HepG2 (cell line): ENCODE results near the gene DLL3. TPM values are rescaled to one million over a fixed set of nuclear protein-coding genes. Genes with fewer than 3 reads are reported as not detected.

Experiments used
- AKAP8 ChIP-seq: sonication (generic); formaldehyde crosslinking; IDR thresholded peaks from 2 replicates; pipeline ENCODE4 v1.5.1; 2020; ENCODE audit warnings: mild to moderate bottlenecking, missing genetic modification reagents
- ATF6 ChIP-seq: sonication (generic); formaldehyde crosslinking; conservative IDR thresholded peaks from 2 replicates; pipeline ENCODE4 v1.4.0; 2020; ENCODE audit warnings: missing genetic modification reagents
- FOSL1 ChIP-seq: sonication (generic); formaldehyde crosslinking; IDR thresholded peaks from 2 replicates; pipeline ENCODE4 v1.9.0; 2021; ENCODE audit warnings: missing genetic modification reagents, borderline replicate concordance
- FOXA3 ChIP-seq: IDR thresholded peaks from 2 replicates; pipeline ENCODE4 v1.6.1; 2016; ENCODE audit warnings: missing genetic modification reagents, missing compliant biosample characterization
- FOXK1 ChIP-seq: sonication (generic); formaldehyde crosslinking; IDR thresholded peaks from 2 replicates; pipeline ENCODE4 v1.4.0; 2020; ENCODE audit warnings: low read depth, missing genetic modification reagents, borderline replicate concordance
- GPN1 ChIP-seq: sonication (generic); formaldehyde crosslinking; IDR thresholded peaks from 2 replicates; pipeline ENCODE4 v1.5.1; 2020; ENCODE audit warnings: missing genetic modification reagents, borderline replicate concordance
- JDP2 ChIP-seq: sonication (generic); formaldehyde crosslinking; IDR thresholded peaks from 2 replicates; pipeline ENCODE4 v1.8.1; 2022; ENCODE audit warnings: missing genetic modification reagents, borderline replicate concordance
- MED8 ChIP-seq: sonication (generic); formaldehyde crosslinking; IDR thresholded peaks from 2 replicates; pipeline ENCODE4 v1.8.1; 2023; ENCODE audit warnings: mild to moderate bottlenecking, missing genetic modification reagents; ENCODE audit not compliant: insufficient replicate concordance
- MEIS2 ChIP-seq: sonication (generic); formaldehyde crosslinking; IDR thresholded peaks from 2 replicates; pipeline ENCODE4 v1.9.0; 2021; ENCODE audit warnings: mild to moderate bottlenecking, missing genetic modification reagents
- PHF5A ChIP-seq: IDR thresholded peaks from one replicate; pipeline ENCODE4 v1.6.1; 2018; ENCODE audit warnings: low read depth, missing genetic modification reagents; ENCODE audit not compliant: unreplicated experiment
- RAD51 ChIP-seq: fragments of 450-650 bp; IDR thresholded peaks from 2 replicates; pipeline ENCODE4 v1.6.1; 2016; ENCODE audit warnings: borderline replicate concordance
- RBAK ChIP-seq: sonication (generic); formaldehyde crosslinking; IDR thresholded peaks from 2 replicates; pipeline ENCODE4 v1.5.1; 2020; ENCODE audit warnings: mild to moderate bottlenecking, missing genetic modification reagents
- RBM39 ChIP-seq: fragments of 200-400 bp; formaldehyde crosslinking; IDR thresholded peaks from one replicate; pipeline ENCODE4 v1.6.1; 2018; ENCODE audit warnings: antibody characterized with exemption, mild to moderate bottlenecking, low read depth, low read length; ENCODE audit not compliant: poor library complexity, severe bottlenecking
- RNF2 ChIP-seq: fragments of 450-650 bp; conservative IDR thresholded peaks from 2 replicates; pipeline ENCODE4 v1.6.1; 2016; ENCODE audit warnings: low read depth
- TBX2 ChIP-seq: sonication (generic); formaldehyde crosslinking; IDR thresholded peaks from 2 replicates; pipeline ENCODE4 v1.5.0; 2020; ENCODE audit warnings: missing genetic modification reagents, mild to moderate bottlenecking, borderline replicate concordance
- TIGD3 ChIP-seq: sonication (generic); formaldehyde crosslinking; IDR thresholded peaks from 2 replicates; pipeline ENCODE4 v1.5.1; 2020; ENCODE audit warnings: mild to moderate bottlenecking, missing genetic modification reagents, borderline replicate concordance
- TP53 ChIP-seq: sonication (generic); formaldehyde crosslinking; conservative IDR thresholded peaks from 2 replicates; pipeline ENCODE4 v1.4.0; 2020; ENCODE audit warnings: missing genetic modification reagents
- ZNF143 ChIP-seq: sonication (generic); formaldehyde crosslinking; IDR thresholded peaks from 2 replicates; pipeline ENCODE4 v1.4.0; 2020; ENCODE audit warnings: missing genetic modification reagents
- ZNF234 ChIP-seq: sonication (generic); formaldehyde crosslinking; conservative IDR thresholded peaks from 2 replicates; pipeline ENCODE4 v1.5.1; 2020; ENCODE audit warnings: mild to moderate bottlenecking, missing genetic modification reagents
- ZNF275 ChIP-seq: sonication (generic); formaldehyde crosslinking; IDR thresholded peaks from 2 replicates; pipeline ENCODE4 v1.8.0; 2022; ENCODE audit warnings: missing genetic modification reagents, mild to moderate bottlenecking, inconsistent platforms, borderline replicate concordance
- ZNF33A ChIP-seq: sonication (generic); formaldehyde crosslinking; IDR thresholded peaks from 2 replicates; pipeline ENCODE4 v1.5.1; 2020; ENCODE audit warnings: missing genetic modification reagents, mild to moderate bottlenecking, moderate library complexity, borderline replicate concordance
- ZNF589 ChIP-seq: sonication (generic); formaldehyde crosslinking; conservative IDR thresholded peaks from 2 replicates; pipeline ENCODE4 v1.8.0; 2022; ENCODE audit warnings: mild to moderate bottlenecking, moderate library complexity, missing genetic modification reagents
- ZNF605 ChIP-seq: sonication (generic); formaldehyde crosslinking; IDR thresholded peaks from 2 replicates; pipeline ENCODE4 v1.8.0; 2022; ENCODE audit warnings: mild to moderate bottlenecking, missing genetic modification reagents
- ZNF713 ChIP-seq: sonication (generic); formaldehyde crosslinking; IDR thresholded peaks from 2 replicates; pipeline ENCODE4 v1.4.0; 2020; ENCODE audit warnings: mild to moderate bottlenecking, missing genetic modification reagents
- polyA plus RNA-seq, 8 experiments: library from polyadenylated mRNA; depleted of rRNA in 3 of 8; stranded (reverse) in 7 of 8; unstranded in 1 of 8; fragments of >200 nt; fragmentation: Illumina TruSeq in 4 of 8; extraction: Trizol in 4 of 8; gene quantifications; 2 replicates each; pipeline versions ENCODE4 v1.2.1 to v1.2.3, GENCODE V29; 2011 to 2016; ENCODE audit warnings: low read depth in 4 of 8, missing spikeins in 1 of 8, mixed read lengths in 1 of 8; ENCODE audit not compliant: insufficient read depth in 1 of 8
- total RNA-seq, 5 experiments: library from RNA; depleted of rRNA; stranded (reverse); fragments of >200 nt; fragmentation: Illumina TruSeq; extraction: Trizol; gene quantifications; 2 replicates each; pipeline ENCODE4 v1.2.3, GENCODE V29; 2016; ENCODE audit warnings: low read depth in 1 of 5

Gene DLL3
- total and polyA plus RNA-seq, 2 of the 13 experiments (the other 11 are each of a cell fraction or from before 2014, with no cell fraction given), result 0.35 to 0.55 TPM

GRCh38 chr19:39532233-39533002 is 33.7 kb downstream of the DLL3 start, which contains the start of gene EID2B (continued):
- TF ChIP-seq ATF6 (CRISPR knock-in tag), result no peak
- TF ChIP-seq RAD51, result no peak
- no peak for TF ChIP-seq ZNF589 (CRISPR knock-in tag)
- TF ChIP-seq ZNF234 (CRISPR knock-in tag), result 0 out of 2 replicates have a peak, but pooled peaks have one; percentile 44
- TF ChIP-seq RNF2, result 0 out of 2 replicates have a peak, but pooled peaks have one; percentile 38
- no peak for TF ChIP-seq MED8 (CRISPR knock-in tag)
- TF ChIP-seq ZNF605 (CRISPR knock-in tag), result 0 out of 2 replicates have a peak, but pooled peaks have one; percentile 19
- TF ChIP-seq ZNF275 (CRISPR knock-in tag), result 0 out of 2 replicates have a peak, but pooled peaks have one; percentile 29
- TF ChIP-seq TIGD3, result no peak
- no peak for TF ChIP-seq GPN1 (CRISPR knock-in tag)
- no peak for TF ChIP-seq FOXA3 (CRISPR knock-in tag)
- TF ChIP-seq FOSL1 (CRISPR knock-in tag), result no peak
- peak; percentile 24; the same call in 1 of the 2 replicates for TF ChIP-seq MEIS2
- no peak for TF ChIP-seq JDP2 (CRISPR knock-in tag)
- TF ChIP-seq TBX2 (CRISPR knock-in tag), result no peak
- TF ChIP-seq ZNF713 (CRISPR knock-in tag), result no peak
- TF ChIP-seq TP53, result no peak
- no peak for TF ChIP-seq ZNF33A (CRISPR knock-in tag)
- TF ChIP-seq FOXK1 (CRISPR knock-in tag), result peak; percentile 63; the same call in 1 of the 2 replicates
- TF ChIP-seq AKAP8 (CRISPR knock-in tag), result no peak
- peak; percentile 40 for TF ChIP-seq RBM39
- TF ChIP-seq RBAK (CRISPR knock-in tag), result no peak
- TF ChIP-seq ZNF143 (CRISPR knock-in tag), result no peak
- TF ChIP-seq PHF5A (CRISPR knock-in tag), result no peak
